SK-N-SH (cell line): ENCODE results near the gene COL25A1. TPM values are rescaled to one million over a fixed set of nuclear protein-coding genes. Genes with fewer than 3 reads are reported as not detected.

Source experiments
- CTCF ChIA-PET: fragments of 300-600, 350-600 bp; formaldehyde crosslinking; extraction: SDS; loops from one replicate; lab custom pipeline; 2021; lab: Yijun Ruan, JAX
- POLR2A ChIA-PET: fragments of 350-600 bp; sonication (Branson Sonifier 250); formaldehyde crosslinking; extraction: SDS; loops from one replicate; lab custom pipeline; 2020; ENCODE audit warnings: antibody characterized with exemption, inconsistent platforms; lab: Yijun Ruan, JAX
- DNase-seq: peaks from one replicate; pipeline ENCODE4 v3.0.0; 2012
- H2AFZ ChIP-seq: fragments of 200-600 bp; sonication (generic); 2 replicates; pipeline ENCODE4 v1.8.1; 2016; ENCODE audit warnings: antibody characterized with exemption, mild to moderate bottlenecking, low read depth
- H3F3A ChIP-seq: fragments of 200-600 bp; sonication (generic); replicated peaks from 2 replicates; pipeline ENCODE3; 2016; ENCODE audit warnings: antibody characterized with exemption, mild to moderate bottlenecking; ENCODE audit not compliant: insufficient read depth
- H3K27ac ChIP-seq, 2 experiments: fragments of 200-500 bp in 1 of 2; fragments of 200-600 bp in 1 of 2; sonication (Bioruptor generic) in 1 of 2; sonication (generic), shearing (Covaris generic) in 1 of 2; 2 replicates each; pipeline versions ENCODE4 v1.5.1 to v1.6.1; 2014 to 2016; ENCODE audit warnings: low read depth in 2 of 2, inconsistent platforms in 1 of 2, low read length in 1 of 2, mild to moderate bottlenecking in 1 of 2, mixed read lengths in 1 of 2
- H3K27me3 ChIP-seq: fragments of 200-600 bp; sonication (generic), shearing (Covaris generic); 2 replicates; pipeline ENCODE4 v1.6.1; 2016; ENCODE audit warnings: mixed run types; ENCODE audit not compliant: insufficient read depth
- H3K36me3 ChIP-seq, 2 experiments: fragments of 200-500 bp in 1 of 2; fragments of 200-600 bp in 1 of 2; sonication (Bioruptor generic) in 1 of 2; sonication (generic) in 1 of 2; replicated peaks in 1 of 2; 2 replicates each; pipeline versions ENCODE3 to v1.5.1; 2014 to 2016; ENCODE audit warnings: low read length in 1 of 2, mild to moderate bottlenecking in 1 of 2; ENCODE audit not compliant: insufficient read depth in 2 of 2, control insufficient read depth in 1 of 2
- H3K4me1 ChIP-seq, 2 experiments: fragments of 200-500 bp in 1 of 2; fragments of 200-600 bp in 1 of 2; sonication (Bioruptor generic) in 1 of 2; sonication (generic), shearing (Covaris generic) in 1 of 2; 2 replicates each; pipeline versions ENCODE4 v1.5.1 to v1.6.1; 2014 to 2016; ENCODE audit warnings: low read depth in 1 of 2, low read length in 1 of 2, mixed run types in 1 of 2; ENCODE audit not compliant: insufficient read depth in 2 of 2, control insufficient read depth in 1 of 2
- H3K4me2 ChIP-seq: fragments of 200-600 bp; sonication (generic), shearing (Covaris generic); 2 replicates; pipeline ENCODE4 v1.6.1; 2017; ENCODE audit warnings: mixed run types
- H3K4me3 ChIP-seq, 2 experiments: fragments of 200-500 bp in 1 of 2; fragments of 200-600 bp in 1 of 2; sonication (Bioruptor generic) in 1 of 2; sonication (generic), shearing (Covaris generic) in 1 of 2; 2 replicates each; pipeline versions ENCODE4 v1.5.1 to v1.8.1; 2014 to 2016; ENCODE audit warnings: low read depth in 2 of 2, inconsistent platforms in 1 of 2, low read length in 1 of 2, mild to moderate bottlenecking in 1 of 2, mixed read lengths in 1 of 2, moderate library complexity in 1 of 2
- H3K79me2 ChIP-seq: fragments of 200-600 bp; sonication (generic); 2 replicates; pipeline ENCODE4 v1.8.1; 2017; ENCODE audit warnings: mild to moderate bottlenecking; ENCODE audit not compliant: insufficient read depth
- H3K9ac ChIP-seq: fragments of 200-600 bp; sonication (generic); 2 replicates; pipeline ENCODE4 v1.6.1; 2017; ENCODE audit warnings: mixed run types
- H3K9me2 ChIP-seq: fragments of 200-600 bp; sonication (generic); 2 replicates; pipeline ENCODE4 v1.6.1; 2017; ENCODE audit warnings: mixed run types
- H3K9me3 ChIP-seq: fragments of 200-600 bp; sonication (generic); 2 replicates; pipeline ENCODE4 v1.6.1; 2017; ENCODE audit warnings: mixed run types, mild to moderate bottlenecking, moderate library complexity
- H4K20me1 ChIP-seq: fragments of 200-600 bp; sonication (generic); 2 replicates; pipeline ENCODE4 v1.6.1; 2017; ENCODE audit warnings: mild to moderate bottlenecking, mixed run types; ENCODE audit not compliant: insufficient read depth
- CHD2 ChIP-seq: fragments of 150-350 bp; IDR thresholded peaks from 2 replicates; pipeline ENCODE4 v1.6.1; 2018; ENCODE audit warnings: low read length; ENCODE audit not compliant: partially characterized antibody
- FOSL2 ChIP-seq: IDR thresholded peaks from 2 replicates; pipeline ENCODE4 v1.4.0; 2012; ENCODE audit warnings: low read depth, mild to moderate bottlenecking, moderate library complexity, borderline replicate concordance
- FOXJ3 ChIP-seq: sonication (generic); formaldehyde crosslinking; IDR thresholded peaks from 2 replicates; pipeline ENCODE4 v1.5.1; 2020; ENCODE audit warnings: mild to moderate bottlenecking, missing genetic modification reagents
- FOXM1 ChIP-seq: IDR thresholded peaks from 2 replicates; pipeline ENCODE4 v1.4.0; 2012; ENCODE audit warnings: low read depth, mild to moderate bottlenecking
- GABPA ChIP-seq: IDR thresholded peaks from 2 replicates; pipeline ENCODE4 v1.4.0; 2012; ENCODE audit warnings: low read depth, mild to moderate bottlenecking
- NFIC ChIP-seq: IDR thresholded peaks from 2 replicates; pipeline ENCODE4 v1.4.0; 2012; ENCODE audit warnings: borderline replicate concordance
- POLR2AphosphoS5 ChIP-seq: IDR thresholded peaks from 2 replicates; pipeline ENCODE4 v1.6.1; 2012; ENCODE audit warnings: low read depth, low read length
- RAD21 ChIP-seq: IDR thresholded peaks from 2 replicates; pipeline ENCODE4 v1.6.1; 2012; ENCODE audit warnings: mild to moderate bottlenecking, low read length
- RCOR1 ChIP-seq: fragments of 150-350 bp; IDR thresholded peaks from 2 replicates; pipeline ENCODE4 v1.6.1; 2017; ENCODE audit warnings: antibody characterized with exemption, low read length
- RXRA ChIP-seq: IDR thresholded peaks from 2 replicates; pipeline ENCODE4 v1.4.0; 2012; ENCODE audit warnings: low read depth, mild to moderate bottlenecking, borderline replicate concordance
- TEAD4 ChIP-seq: IDR thresholded peaks from 2 replicates; pipeline ENCODE4 v1.4.0; 2012; ENCODE audit warnings: mild to moderate bottlenecking, borderline replicate concordance; ENCODE audit not compliant: insufficient read depth
- YY1 ChIP-seq: IDR thresholded peaks from 2 replicates; pipeline ENCODE4 v1.4.0; 2012; ENCODE audit warnings: low read depth, mild to moderate bottlenecking
- WGBS: methylation state at CpG from one replicate; pipeline ENCODE4 v1.1.6; 2017; ENCODE audit warnings: low lambda C conversion rate; 5-methylcytosine and 5-hydroxymethylcytosine counted together
- polyA plus RNA-seq, 3 experiments: library from polyadenylated mRNA; depleted of rRNA; stranded (reverse); fragments of >200 nt; gene quantifications; 2 replicates each; pipeline ENCODE4 v1.2.3, GENCODE V29; 2012
- TF ChIP-seq, protein P1 (sequence below): IDR thresholded peaks from 2 replicates; pipeline ENCODE4 v1.4.0; 2012; ENCODE audit warnings: low read depth, borderline replicate concordance

The COL25A1 gene
- polyA plus RNA-seq, 1 of the 3 experiments (the other 2 are of a cell fraction), result not detected

DNA sequence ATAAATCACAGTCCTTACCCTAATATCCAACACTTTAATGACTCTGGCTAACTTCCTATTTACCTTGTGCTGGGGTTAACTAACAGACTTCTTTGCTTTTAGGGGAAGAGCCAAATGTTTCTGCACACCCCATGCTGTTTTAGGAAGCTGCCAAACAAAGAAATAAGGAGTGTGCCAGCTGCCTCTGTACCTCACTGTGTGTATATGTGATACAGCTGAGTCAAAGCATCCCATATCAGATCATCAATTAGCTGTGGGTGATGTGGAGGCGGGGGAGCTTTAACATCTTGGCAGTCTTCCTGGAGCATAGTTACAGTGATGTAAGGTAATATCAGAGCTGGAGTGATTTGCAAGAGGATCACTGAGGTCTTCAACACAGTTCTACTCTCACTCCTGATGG, 95.4 kb downstream of the COL25A1 start:
- Histone ChIP-seq H3K9me3 (no peaks in the 10 kb centered on the region), H3K36me3 (no peaks in the 10 kb centered on the region), H3K9ac (no peak overlapping the region), H3K4me3 (no peak overlapping the region), H4K20me1 (no peaks in the 10 kb centered on the region), H2AFZ (no peak overlapping the region), H3K4me1 (no peaks in the 10 kb centered on the region), H3K79me2 (no peaks in the 10 kb centered on the region), H3K27me3 (peaks cover 4% of the 10 kb centered on the region; the same call in 1 of the 2 replicates), H3K9me2 (no peaks in the 10 kb centered on the region), H3F3A (no peaks in the 10 kb centered on the region), H3K4me2 (no peak overlapping the region), H3K27ac (no peak overlapping the region)
- ChIA-PET CTCF (interaction anchor here (1.5 kb wide), 1 partner anchor 15 kb away, joined by 4 read pairs; no protein-coding TSS in a partner anchor), POLR2A (no interaction called here)
- peak; percentile 0 for DNase-seq
- 0% methylated on average over 1 of the region's 1 CpG for WGBS
- no peak for TF ChIP-seq RCOR1
- no peak for TF ChIP-seq FOXM1
- TF ChIP-seq, protein P1, sequence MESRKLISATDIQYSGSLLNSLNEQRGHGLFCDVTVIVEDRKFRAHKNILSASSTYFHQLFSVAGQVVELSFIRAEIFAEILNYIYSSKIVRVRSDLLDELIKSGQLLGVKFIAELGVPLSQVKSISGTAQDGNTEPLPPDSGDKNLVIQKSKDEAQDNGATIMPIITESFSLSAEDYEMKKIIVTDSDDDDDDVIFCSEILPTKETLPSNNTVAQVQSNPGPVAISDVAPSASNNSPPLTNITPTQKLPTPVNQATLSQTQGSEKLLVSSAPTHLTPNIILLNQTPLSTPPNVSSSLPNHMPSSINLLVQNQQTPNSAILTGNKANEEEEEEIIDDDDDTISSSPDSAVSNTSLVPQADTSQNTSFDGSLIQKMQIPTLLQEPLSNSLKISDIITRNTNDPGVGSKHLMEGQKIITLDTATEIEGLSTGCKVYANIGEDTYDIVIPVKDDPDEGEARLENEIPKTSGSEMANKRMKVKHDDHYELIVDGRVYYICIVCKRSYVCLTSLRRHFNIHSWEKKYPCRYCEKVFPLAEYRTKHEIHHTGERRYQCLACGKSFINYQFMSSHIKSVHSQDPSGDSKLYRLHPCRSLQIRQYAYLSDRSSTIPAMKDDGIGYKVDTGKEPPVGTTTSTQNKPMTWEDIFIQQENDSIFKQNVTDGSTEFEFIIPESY, result no peak
- no peak for TF ChIP-seq YY1
- no peak for TF ChIP-seq TEAD4
- TF ChIP-seq FOSL2, result no peak
- no peak for TF ChIP-seq GABPA
- TF ChIP-seq NFIC, result no peak
- no peak for TF ChIP-seq CHD2
- no peak for TF ChIP-seq RAD21

- POLR2A ChIA-PET, result no interaction called here
- Histone ChIP-seq H2AFZ (no peak overlapping the region), H4K20me1 (no peaks in the 10 kb centered on the region), H3K4me1 (no peaks in the 10 kb centered on the region), H3F3A (no peaks in the 10 kb centered on the region), H3K9me2 (no peaks in the 10 kb centered on the region), H3K4me3 (no peak overlapping the region), H3K79me2 (no peaks in the 10 kb centered on the region), H3K9ac (no peak overlapping the region), H3K4me2 (no peak overlapping the region), H3K9me3 (no peaks in the 10 kb centered on the region), H3K27ac (no peak overlapping the region)
- DNase-seq, result no peak
- WGBS, result 4% methylated on average over 3 of the region's 4 CpGs
- TF ChIP-seq FOXJ3 (CRISPR knock-in tag) (no peak), GABPA (no peak), RXRA (no peak), POLR2AphosphoS5 (no peak)
- TF ChIP-seq, all 33 proteins: peak for 0
- Histone ChIP-seq H3K36me3 (no peaks in the 10 kb centered on the region), H3K27me3 (peaks cover 4% of the 10 kb centered on the region; the same call in 1 of the 2 replicates)
- CTCF ChIA-PET, result interaction anchor here (1.5 kb wide), 1 partner anchor 15 kb away, joined by 4 read pairs; no protein-coding TSS in a partner anchor
Measured at GRCh38 chr4:109206620-109207019, 95.8 kb downstream of the COL25A1 start.
